H9 (cell line): Measurements from ENCODE around the gene TTC23. TPM values are rescaled to one million over a fixed set of nuclear protein-coding genes. Genes with fewer than 3 reads are reported as not detected.
A peak's percentile ranks its signal among the peaks of the same experiment; 100 is the strongest.

Experiments
- DNase-seq: peaks from one replicate; pipeline ENCODE4 v3.0.0-alpha.2; 2017
- H2AFZ ChIP-seq: one replicate; pipeline ENCODE4 v1.6.1; 2013; ENCODE audit warnings: mild to moderate bottlenecking, low read length, control low read depth, moderate library complexity
- H2AK5ac ChIP-seq: 2 replicates; pipeline ENCODE4 v1.6.1; 2013; ENCODE audit warnings: low read length, control low read depth, mixed read lengths; ENCODE audit not compliant: insufficient read length
- H2BK120ac ChIP-seq: one replicate; pipeline ENCODE4 v1.6.1; 2013; ENCODE audit warnings: low read depth, mild to moderate bottlenecking, low read length, control low read depth, inconsistent platforms; ENCODE audit not compliant: poor library complexity, severe bottlenecking
- H2BK12ac ChIP-seq: 2 replicates; pipeline ENCODE4 v1.6.1; 2013; ENCODE audit warnings: low read length, control low read depth, mixed read lengths, low read depth; ENCODE audit not compliant: insufficient read length
- H2BK15ac ChIP-seq: 2 replicates; pipeline ENCODE4 v1.6.1; 2013; ENCODE audit warnings: low read depth, low read length, control low read depth
- H2BK20ac ChIP-seq: one replicate; pipeline ENCODE4 v1.6.1; 2013; ENCODE audit warnings: low read depth, mild to moderate bottlenecking, low read length, control low read depth, inconsistent platforms; ENCODE audit not compliant: poor library complexity, severe bottlenecking
- H2BK5ac ChIP-seq: 2 replicates; pipeline ENCODE4 v1.6.1; 2013; ENCODE audit warnings: low read length, control low read depth, mixed read lengths; ENCODE audit not compliant: insufficient read length
- H3K14ac ChIP-seq: 2 replicates; pipeline ENCODE4 v1.6.1; 2013; ENCODE audit warnings: low read length, control low read depth; ENCODE audit not compliant: insufficient read depth
- H3K18ac ChIP-seq: 2 replicates; pipeline ENCODE4 v1.6.1; 2013; ENCODE audit warnings: low read depth, mild to moderate bottlenecking, mixed read lengths, low read length, control low read depth; ENCODE audit not compliant: insufficient read length
- H3K23ac ChIP-seq: 2 replicates; pipeline ENCODE4 v1.6.1; 2013; ENCODE audit warnings: low read length, control low read depth, mixed read lengths, low read depth; ENCODE audit not compliant: insufficient read length
- H3K23me2 ChIP-seq: 2 replicates; pipeline ENCODE4 v1.6.1; 2013; ENCODE audit warnings: low read depth, mild to moderate bottlenecking, mixed read lengths, low read length, control low read depth; ENCODE audit not compliant: insufficient read length, poor library complexity, severe bottlenecking
- H3K27ac ChIP-seq: 2 replicates; pipeline ENCODE4 v1.5.1; 2013; ENCODE audit warnings: low read length, control low read depth, mixed read lengths, low read depth; ENCODE audit not compliant: insufficient read length
- H3K27me3 ChIP-seq: 2 replicates; pipeline ENCODE4 v1.6.1; 2013; ENCODE audit warnings: low read length, control low read depth, inconsistent platforms; ENCODE audit not compliant: insufficient read depth
- H3K4ac ChIP-seq: 2 replicates; pipeline ENCODE4 v1.6.1; 2013; ENCODE audit warnings: low read depth, mild to moderate bottlenecking, control low read depth, inconsistent platforms, low read length, moderate library complexity
- H3K4me1 ChIP-seq: 2 replicates; pipeline ENCODE4 v1.6.1; 2013; ENCODE audit warnings: low read length, control low read depth, inconsistent platforms; ENCODE audit not compliant: insufficient read depth
- H3K4me2 ChIP-seq: 2 replicates; pipeline ENCODE4 v1.6.1; 2013; ENCODE audit warnings: low read length, control low read depth, mixed read lengths; ENCODE audit not compliant: insufficient read length, insufficient read depth
- H3K56ac ChIP-seq: 2 replicates; pipeline ENCODE4 v1.6.1; 2013; ENCODE audit warnings: low read depth, mild to moderate bottlenecking, mixed read lengths, low read length, control low read depth; ENCODE audit not compliant: insufficient read length
- H3K79me1 ChIP-seq: 2 replicates; pipeline ENCODE4 v1.6.1; 2013; ENCODE audit warnings: low read depth, mild to moderate bottlenecking, moderate library complexity, low read length, control low read depth, inconsistent platforms; ENCODE audit not compliant: insufficient read depth, poor library complexity, severe bottlenecking
- H3K79me2 ChIP-seq: 2 replicates; pipeline ENCODE4 v1.6.1; 2013; ENCODE audit warnings: low read length, control low read depth, inconsistent platforms; ENCODE audit not compliant: insufficient read depth
- H3K9ac ChIP-seq: 2 replicates; pipeline ENCODE4 v1.6.1; 2013; ENCODE audit warnings: low read length, control low read depth, mixed read lengths; ENCODE audit not compliant: insufficient read length; ENCODE audit errors: extremely low read depth
- H3K9me3 ChIP-seq: one replicate; pipeline ENCODE4 v1.6.1; 2013; ENCODE audit warnings: low read depth, low read length, inconsistent platforms; ENCODE audit not compliant: control insufficient read depth
- H3T11ph ChIP-seq: one replicate; pipeline ENCODE4 v1.6.1; 2013; ENCODE audit warnings: mild to moderate bottlenecking, low read length, control low read depth, inconsistent platforms
- H4K20me1 ChIP-seq: one replicate; pipeline ENCODE4 v1.6.1; 2013; ENCODE audit not compliant: control insufficient read depth, insufficient read length, insufficient read depth
- H4K5ac ChIP-seq: 2 replicates; pipeline ENCODE4 v1.6.1; 2013; ENCODE audit warnings: low read depth, mild to moderate bottlenecking, mixed read lengths, low read length, control low read depth; ENCODE audit not compliant: insufficient read length
- H4K8ac ChIP-seq: replicated peaks from 2 replicates; pipeline ENCODE4 v1.6.1; 2013; ENCODE audit warnings: low read length, control low read depth, mixed read lengths, low read depth; ENCODE audit not compliant: insufficient read length
- H4K91ac ChIP-seq: 2 replicates; pipeline ENCODE4 v1.6.1; 2013; ENCODE audit warnings: low read depth, mild to moderate bottlenecking, moderate library complexity, mixed read lengths, low read length, control low read depth; ENCODE audit not compliant: insufficient read length
- H3K27ac Mint-ChIP-seq, 3 experiments: 2 replicates in 2 of 3; 3 replicates in 1 of 3; pipeline ENCODE4 v1.8.0; 2020 to 2021; ENCODE audit warnings: mixed read lengths in 3 of 3, mild to moderate bottlenecking in 1 of 3, moderate library complexity in 1 of 3
- H3K27me3 Mint-ChIP-seq: 2 replicates; pipeline ENCODE4 v1.8.0; 2021; ENCODE audit warnings: low read depth, mild to moderate bottlenecking, moderate library complexity, mixed read lengths
- H3K36me3 Mint-ChIP-seq, 3 experiments: 2 replicates in 2 of 3; 3 replicates in 1 of 3; pipeline ENCODE4 v1.8.0; 2020 to 2021; ENCODE audit warnings: low read depth in 3 of 3, mixed read lengths in 3 of 3; ENCODE audit not compliant: insufficient read depth in 1 of 3
- H3K4me1 Mint-ChIP-seq, 2 experiments: 2 replicates each; pipeline ENCODE4 v1.8.0; 2020; ENCODE audit warnings: mixed read lengths in 2 of 2
- H3K4me3 Mint-ChIP-seq, 2 experiments: 2 replicates in 1 of 2; 3 replicates in 1 of 2; pipeline ENCODE4 v1.8.0; 2020 to 2021; ENCODE audit warnings: mild to moderate bottlenecking in 2 of 2, mixed read lengths in 2 of 2, moderate library complexity in 1 of 2
- H3K9me3 Mint-ChIP-seq, 2 experiments: 2 replicates in 1 of 2; 3 replicates in 1 of 2; pipeline ENCODE4 v1.8.0; 2020; ENCODE audit warnings: mild to moderate bottlenecking in 2 of 2, mixed read lengths in 2 of 2, moderate library complexity in 1 of 2
- WGBS: extraction: QIAGEN DNeasy Blood & Tissue Kit; methylation state at CpG from one replicate; pipeline ENCODE4 v1.1.7; 2013; ENCODE audit warnings: missing lambda C conversion rate, low lambda C conversion rate, mixed read lengths; ENCODE audit not compliant: insufficient read length; ENCODE audit errors: extremely low coverage; 5-methylcytosine and 5-hydroxymethylcytosine counted together
- total RNA-seq: library from RNA; stranded (reverse); gene quantifications from 2 replicates; pipeline ENCODE4 v1.2.1, GENCODE V29; 2021
- TF ChIP-seq, protein P1 (sequence below): fragments of 200-600 bp; sonication (generic); conservative IDR thresholded peaks from 3 replicates; pipeline ENCODE4 v1.8.0; 2021; ENCODE audit warnings: antibody characterized with exemption, mild to moderate bottlenecking

TTC23 gene
- total RNA-seq, 1 experiment from 2014 or later, result 14.3 TPM

- peaks cover 6% of the 10 kb centered on the region for H3K23me2 ChIP-seq
- H3K79me1 ChIP-seq, result no peaks in the 10 kb centered on the region
- no peak overlapping the region for H3K4ac ChIP-seq
- H3K56ac ChIP-seq, result no peak overlapping the region
- H3K14ac ChIP-seq, result peak overlapping the region; percentile 44; the same call in 1 of the 2 replicates
- Mint-ChIP-seq H3K36me3 (no peaks in the 10 kb centered on the region; a peak in 1 of 7 replicates), H3K27ac (no peak overlapping the region), H3K4me3 (peak overlapping the region; percentile 43 to 56), H3K4me1 (peaks cover 6 to 8% of the 10 kb centered on the region in 2 experiments), H3K9me3 (no peaks in the 10 kb centered on the region; a peak in 1 of 5 replicates), H3K27me3 (peaks cover 70% of the 10 kb centered on the region)
- H3K4me2 ChIP-seq, result peak overlapping the region; percentile 43
- no peak overlapping the region for H2AFZ ChIP-seq
- H2BK20ac ChIP-seq, result no peak overlapping the region
- no peak overlapping the region for H2BK15ac ChIP-seq
- no peak overlapping the region for H3K18ac ChIP-seq
- no peaks in the 10 kb centered on the region for H4K20me1 ChIP-seq
- H3K4me1 ChIP-seq, result no peaks in the 10 kb centered on the region
- peaks cover 6% of the 10 kb centered on the region; the same call in 1 of the 2 replicates for H3K27me3 ChIP-seq
- no peaks in the 10 kb centered on the region for H3K79me2 ChIP-seq
- H4K5ac ChIP-seq, result no peak overlapping the region
- DNase-seq, result peak; percentile 85
- H2BK12ac ChIP-seq, result no peak overlapping the region
- H3K23ac ChIP-seq, result no peak overlapping the region
- no peak overlapping the region for H3K27ac ChIP-seq
- H3K9me3 ChIP-seq, result no peaks in the 10 kb centered on the region
- no peak overlapping the region for H2BK120ac ChIP-seq
- no peak overlapping the region for H2AK5ac ChIP-seq
- H4K91ac ChIP-seq, result no peak overlapping the region
- no peak overlapping the region for H4K8ac ChIP-seq
- TF ChIP-seq, protein P1, sequence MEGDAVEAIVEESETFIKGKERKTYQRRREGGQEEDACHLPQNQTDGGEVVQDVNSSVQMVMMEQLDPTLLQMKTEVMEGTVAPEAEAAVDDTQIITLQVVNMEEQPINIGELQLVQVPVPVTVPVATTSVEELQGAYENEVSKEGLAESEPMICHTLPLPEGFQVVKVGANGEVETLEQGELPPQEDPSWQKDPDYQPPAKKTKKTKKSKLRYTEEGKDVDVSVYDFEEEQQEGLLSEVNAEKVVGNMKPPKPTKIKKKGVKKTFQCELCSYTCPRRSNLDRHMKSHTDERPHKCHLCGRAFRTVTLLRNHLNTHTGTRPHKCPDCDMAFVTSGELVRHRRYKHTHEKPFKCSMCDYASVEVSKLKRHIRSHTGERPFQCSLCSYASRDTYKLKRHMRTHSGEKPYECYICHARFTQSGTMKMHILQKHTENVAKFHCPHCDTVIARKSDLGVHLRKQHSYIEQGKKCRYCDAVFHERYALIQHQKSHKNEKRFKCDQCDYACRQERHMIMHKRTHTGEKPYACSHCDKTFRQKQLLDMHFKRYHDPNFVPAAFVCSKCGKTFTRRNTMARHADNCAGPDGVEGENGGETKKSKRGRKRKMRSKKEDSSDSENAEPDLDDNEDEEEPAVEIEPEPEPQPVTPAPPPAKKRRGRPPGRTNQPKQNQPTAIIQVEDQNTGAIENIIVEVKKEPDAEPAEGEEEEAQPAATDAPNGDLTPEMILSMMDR, result peak; percentile 89
- H2BK5ac ChIP-seq, result no peak overlapping the region
- no peak overlapping the region for H3T11ph ChIP-seq
- no CpG with 5 or more reads among the region's 50 CpGs for WGBS
- no peak overlapping the region for H3K9ac ChIP-seq
Observed at GRCh38 chr15:99100245-99101173, 148.9 kb downstream of the TTC23 start.
